IMR-90 (cell line): Measurements from ENCODE around the gene CUX1. TPM values are rescaled to one million over a fixed set of nuclear protein-coding genes. Genes with fewer than 3 reads are reported as not detected.

Source experiments
- ATAC-seq: fragments of 200-7000 bp; cut with Tn5 transposase; 2 replicates; pipeline ENCODE4 v1.9.1; 2020; ENCODE audit warnings: low read depth, mild to moderate bottlenecking, moderate library complexity
- BruUV-seq: library from RNA; stranded (reverse); fragments of 400-500 nt; replicated peaks from 2 replicates; lab custom pipeline; 2021; lab: Mats Ljungman, UMichigan
- CTCF ChIA-PET: fragments of 300-600 bp; formaldehyde crosslinking; extraction: SDS; loops from one replicate; lab custom pipeline; 2021; ENCODE audit warnings: antibody characterized with exemption; lab: Yijun Ruan, JAX
- POLR2A ChIA-PET: fragments of 300-600 bp; sonication (Branson Sonifier 250); formaldehyde crosslinking; loops from one replicate; lab custom pipeline; 2022; ENCODE audit warnings: antibody characterized with exemption; ENCODE audit not compliant: unreplicated experiment; lab: Charles Lee
- DNase-seq: peaks from one replicate; pipeline ENCODE4 v3.0.0; 2013
- H2AFZ ChIP-seq: replicated peaks from 2 replicates; pipeline ENCODE3; 2013; ENCODE audit warnings: low read length, mild to moderate bottlenecking; ENCODE audit not compliant: poor library complexity
- H2AK5ac ChIP-seq: 2 replicates; pipeline ENCODE4 v1.6.1; 2013; ENCODE audit warnings: low read depth, low read length, inconsistent platforms
- H2AK9ac ChIP-seq: replicated peaks from 2 replicates; pipeline ENCODE3; 2013; ENCODE audit warnings: mild to moderate bottlenecking, low read depth, low read length, moderate library complexity; ENCODE audit not compliant: poor library complexity
- H2BK120ac ChIP-seq: 2 replicates; pipeline ENCODE4 v1.6.1; 2013; ENCODE audit warnings: low read depth, low read length, inconsistent platforms
- H2BK15ac ChIP-seq: 3 replicates; pipeline ENCODE4 v1.6.1; 2013; ENCODE audit warnings: low read depth, low read length, inconsistent platforms
- H2BK20ac ChIP-seq: 2 replicates; pipeline ENCODE4 v1.6.1; 2013; ENCODE audit warnings: low read depth, mild to moderate bottlenecking, inconsistent platforms, low read length, moderate library complexity
- H2BK5ac ChIP-seq: 2 replicates; pipeline ENCODE4 v1.6.1; 2013; ENCODE audit warnings: mild to moderate bottlenecking, low read depth, low read length, inconsistent platforms; ENCODE audit not compliant: poor library complexity, severe bottlenecking
- H3K14ac ChIP-seq: replicated peaks from 2 replicates; pipeline ENCODE4 v1.6.1; 2013; ENCODE audit warnings: low read depth, low read length, inconsistent platforms
- H3K18ac ChIP-seq: 2 replicates; pipeline ENCODE4 v1.6.1; 2013; ENCODE audit warnings: low read depth, low read length, control low read depth
- H3K23ac ChIP-seq: 2 replicates; pipeline ENCODE4 v1.6.1; 2013; ENCODE audit warnings: low read depth, low read length, inconsistent platforms
- H3K27ac ChIP-seq: 2 replicates; pipeline ENCODE4 v1.5.1; 2013; ENCODE audit warnings: mild to moderate bottlenecking, control low read depth, low read length; ENCODE audit not compliant: insufficient read depth
- H3K27me3 ChIP-seq: 2 replicates; pipeline ENCODE4 v1.6.1; 2013; ENCODE audit warnings: low read length; ENCODE audit not compliant: control insufficient read depth, insufficient read depth
- H3K36me3 ChIP-seq: 2 replicates; pipeline ENCODE4 v1.6.1; 2013; ENCODE audit warnings: low read length, mixed read lengths; ENCODE audit not compliant: control insufficient read depth, insufficient read depth
- H3K4ac ChIP-seq: 2 replicates; pipeline ENCODE4 v1.6.1; 2013; ENCODE audit warnings: low read depth, low read length, inconsistent platforms
- H3K4me1 ChIP-seq: 2 replicates; pipeline ENCODE4 v1.6.1; 2013; ENCODE audit warnings: low read length, mixed read lengths; ENCODE audit not compliant: control insufficient read depth, insufficient read depth
- H3K4me2 ChIP-seq: 2 replicates; pipeline ENCODE4 v1.6.1; 2013; ENCODE audit warnings: low read depth, mild to moderate bottlenecking, control low read depth, low read length, moderate library complexity
- H3K4me3 ChIP-seq: 2 replicates; pipeline ENCODE4 v1.5.1; 2013; ENCODE audit warnings: low read depth, mild to moderate bottlenecking, control low read depth, low read length, moderate library complexity; ENCODE audit not compliant: insufficient read depth
- H3K56ac ChIP-seq: 2 replicates; pipeline ENCODE4 v1.6.1; 2013; ENCODE audit warnings: low read length, inconsistent platforms; ENCODE audit not compliant: insufficient read depth; ENCODE audit errors: extremely low read depth
- H3K79me1 ChIP-seq, 2 experiments: 2 replicates each; pipeline ENCODE4 v1.6.1; 2013; ENCODE audit warnings: low read length in 2 of 2, inconsistent platforms in 1 of 2, low read depth in 1 of 2
- H3K9ac ChIP-seq: 2 replicates; pipeline ENCODE4 v1.6.1; 2013; ENCODE audit warnings: low read depth, low read length, control low read depth
- H3K9me1 ChIP-seq: 2 replicates; pipeline ENCODE4 v1.6.1; 2013; ENCODE audit warnings: low read length, inconsistent platforms; ENCODE audit not compliant: insufficient read depth
- H3K9me3 ChIP-seq: 2 replicates; pipeline ENCODE4 v1.6.1; 2013; ENCODE audit warnings: low read length; ENCODE audit not compliant: control insufficient read depth, insufficient read depth
- H4K20me1 ChIP-seq: 2 replicates; pipeline ENCODE4 v1.6.1; 2013; ENCODE audit warnings: low read length, inconsistent platforms; ENCODE audit not compliant: insufficient read depth
- H4K5ac ChIP-seq: 2 replicates; pipeline ENCODE4 v1.6.1; 2013; ENCODE audit warnings: mild to moderate bottlenecking, low read depth, low read length, control low read depth
- H4K8ac ChIP-seq, 2 experiments: 2 replicates each; pipeline ENCODE4 v1.6.1; 2013; ENCODE audit warnings: low read depth in 2 of 2, low read length in 2 of 2, control low read depth in 1 of 2, inconsistent platforms in 1 of 2
- H4K91ac ChIP-seq: 2 replicates; pipeline ENCODE4 v1.6.1; 2013; ENCODE audit warnings: low read depth, low read length, inconsistent platforms; ENCODE audit not compliant: insufficient read depth
- BHLHE40 ChIP-seq: fragments of 150-350 bp; IDR thresholded peaks from 2 replicates; pipeline ENCODE4 v1.6.1; 2016; ENCODE audit warnings: mild to moderate bottlenecking, low read depth, low read length
- CEBPB ChIP-seq: IDR thresholded peaks from 2 replicates; pipeline ENCODE4 v1.6.1; 2012; ENCODE audit warnings: low read depth, low read length, improper control_type of control experiment
- CHD1 ChIP-seq: IDR thresholded peaks from 2 replicates; pipeline ENCODE4 v1.6.1; 2012; ENCODE audit warnings: low read depth, low read length, improper control_type of control experiment
- FOS ChIP-seq: fragments of 150-350 bp; IDR thresholded peaks from 2 replicates; pipeline ENCODE4 v1.6.1; 2016; ENCODE audit warnings: low read depth, low read length
- MAFK ChIP-seq: IDR thresholded peaks from 2 replicates; pipeline ENCODE4 v1.6.1; 2012; ENCODE audit warnings: low read depth, low read length, improper control_type of control experiment
- MAZ ChIP-seq: IDR thresholded peaks from 2 replicates; pipeline ENCODE4 v1.6.1; 2012; ENCODE audit warnings: low read depth, mild to moderate bottlenecking, low read length, improper control_type of control experiment, moderate library complexity, borderline replicate concordance
- MXI1 ChIP-seq: IDR thresholded peaks from 2 replicates; pipeline ENCODE4 v1.6.1; 2012; ENCODE audit warnings: low read depth, mild to moderate bottlenecking, low read length, moderate library complexity, borderline replicate concordance
- NFE2L2 ChIP-seq: fragments of 150-350 bp; IDR thresholded peaks from 2 replicates; pipeline ENCODE4 v1.6.1; 2016; ENCODE audit warnings: low read depth, mild to moderate bottlenecking, low read length
- POLR2A ChIP-seq: IDR thresholded peaks from 2 replicates; pipeline ENCODE4 v1.6.1; 2012; ENCODE audit warnings: mild to moderate bottlenecking, low read depth, low read length
- RAD21 ChIP-seq: IDR thresholded peaks from 2 replicates; pipeline ENCODE4 v1.6.1; 2012; ENCODE audit warnings: low read length, improper control_type of control experiment
- RCOR1 ChIP-seq: IDR thresholded peaks from 2 replicates; pipeline ENCODE4 v1.6.1; 2012; ENCODE audit warnings: mild to moderate bottlenecking, low read length, improper control_type of control experiment; ENCODE audit not compliant: insufficient replicate concordance
- RFX5 ChIP-seq: IDR thresholded peaks from 2 replicates; pipeline ENCODE4 v1.8.0; 2012; ENCODE audit warnings: low read depth, mild to moderate bottlenecking, low read length, moderate library complexity
- SMC3 ChIP-seq: fragments of 150-350 bp; IDR thresholded peaks from 2 replicates; pipeline ENCODE4 v1.6.1; 2016; ENCODE audit warnings: low read depth, mild to moderate bottlenecking, antibody characterized with exemption, low read length, moderate library complexity
- WGBS, 2 experiments: methylation state at CpG; one replicate each; pipeline versions ENCODE4 v1.1.5 to v1.1.7; 2013; ENCODE audit warnings: missing lambda C conversion rate in 2 of 2; ENCODE audit not compliant: insufficient read length in 1 of 2; ENCODE audit errors: extremely low coverage in 2 of 2; 5-methylcytosine and 5-hydroxymethylcytosine counted together
- dilution Hi-C: fragments of 300-500 bp; cut with HindIII; formaldehyde crosslinking; loops from one replicate; pipeline ENCODE4 v1.14.3; 2018; ENCODE audit warnings: low sequenced_read_pairs; ENCODE audit not compliant: unreplicated experiment
- in situ Hi-C: fragments of 300-500 bp; cut with MboI; formaldehyde crosslinking; loops from 3 replicates; pipeline ENCODE4 v1.14.3; 2019; ENCODE audit warnings: low sequenced_read_pairs, inconsistent platforms, mixed read lengths
- intact Hi-C: fragments of 100-400 bp; cut with micrococcal nuclease; formaldehyde crosslinking; loops from 2 replicates; pipeline ENCODE4 v1.10.0; 2022
- polyA plus RNA-seq, 3 experiments: library from polyadenylated mRNA; depleted of rRNA; stranded (reverse); fragments of >200 nt; gene quantifications; 2 replicates each; pipeline ENCODE4 v1.2.3, GENCODE V29; 2012; ENCODE audit warnings: low replicate concordance in 1 of 3
- total RNA-seq: library from RNA; depleted of rRNA; stranded (reverse); fragments of >200 nt; gene quantifications from 2 replicates; pipeline ENCODE4 v1.2.3, GENCODE V29; 2012
- TF ChIP-seq, protein P1 (sequence below): fragments of 150-350 bp; IDR thresholded peaks from 2 replicates; pipeline ENCODE4 v1.6.1; 2016; ENCODE audit warnings: low read depth, mild to moderate bottlenecking, low read length, moderate library complexity, borderline replicate concordance
- TF ChIP-seq, protein P2 (sequence below): conservative IDR thresholded peaks from 2 replicates; pipeline ENCODE4 v1.5.1; 2012; ENCODE audit warnings: mild to moderate bottlenecking, low read depth, low read length, improper control_type of control experiment
- TF ChIP-seq, protein P3 (sequence below): fragments of 150-350 bp; IDR thresholded peaks from 2 replicates; pipeline ENCODE4 v1.6.1; 2017; ENCODE audit warnings: mild to moderate bottlenecking, antibody characterized with exemption, low read length, low read depth

CUX1 gene
- total and polyA plus RNA-seq, 2 of the 4 experiments (the other 2 are of a cell fraction): 19.7 to 46.4 TPM

GRCh38 chr7:102019461-102019860 is 202.0 kb downstream of the CUX1 start:
- Histone ChIP-seq H2BK20ac (no peak overlapping the region), H2BK120ac (no peak overlapping the region), H4K5ac (no peak overlapping the region), H2AK5ac (no peak overlapping the region), H3K18ac (no peak overlapping the region), H2AK9ac (no peak overlapping the region), H3K4ac (no peak overlapping the region), H3K56ac (no peak overlapping the region), H4K8ac (no peak overlapping the region), H3K4me2 (no peak overlapping the region), H3K4me1 (peaks cover 5% of the 10 kb centered on the region), H3K9me3 (no peaks in the 10 kb centered on the region), H2BK5ac (no peak overlapping the region), H2AFZ (no peak overlapping the region), H3K79me1 (peaks cover 39 to 65% of the 10 kb centered on the region in 2 experiments), H4K20me1 (peaks cover 5% of the 10 kb centered on the region; the same call in 1 of the 2 replicates), H3K9me1 (peaks cover 15% of the 10 kb centered on the region; the same call in 1 of the 2 replicates), H3K9ac (no peak overlapping the region), H3K14ac (no peak overlapping the region), H3K27me3 (no peaks in the 10 kb centered on the region), H3K23ac (no peak overlapping the region), H2BK15ac (no peak overlapping the region), H4K91ac (no peak overlapping the region), H3K4me3 (no peak overlapping the region), H3K36me3 (peaks cover 3% of the 10 kb centered on the region; the same call in 1 of the 2 replicates), H3K27ac (no peak overlapping the region)
- no peak for DNase-seq
- in situ Hi-C loops: no loop called here
- dilution Hi-C loops: no loop called here
- intact Hi-C loops: no loop called here
- 80% methylated on average over 1 of the region's 7 CpGs; no CpG with 5 or more reads in 1 of the 2 experiments for WGBS, 2 experiments
- no TSS peak for BruUV-seq
- ATAC-seq: no peak
- ChIA-PET POLR2A (no interaction called here), CTCF (no interaction called here)
- TF ChIP-seq, protein P1, sequence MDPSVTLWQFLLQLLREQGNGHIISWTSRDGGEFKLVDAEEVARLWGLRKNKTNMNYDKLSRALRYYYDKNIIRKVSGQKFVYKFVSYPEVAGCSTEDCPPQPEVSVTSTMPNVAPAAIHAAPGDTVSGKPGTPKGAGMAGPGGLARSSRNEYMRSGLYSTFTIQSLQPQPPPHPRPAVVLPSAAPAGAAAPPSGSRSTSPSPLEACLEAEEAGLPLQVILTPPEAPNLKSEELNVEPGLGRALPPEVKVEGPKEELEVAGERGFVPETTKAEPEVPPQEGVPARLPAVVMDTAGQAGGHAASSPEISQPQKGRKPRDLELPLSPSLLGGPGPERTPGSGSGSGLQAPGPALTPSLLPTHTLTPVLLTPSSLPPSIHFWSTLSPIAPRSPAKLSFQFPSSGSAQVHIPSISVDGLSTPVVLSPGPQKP: no peak
- no peak for TF ChIP-seq MAFK
- TF ChIP-seq MXI1: no peak
- TF ChIP-seq FOS: no peak
- no peak for TF ChIP-seq SMC3
- no peak for TF ChIP-seq CEBPB
- no peak for TF ChIP-seq MAZ
- no peak for TF ChIP-seq POLR2A
- no peak for TF ChIP-seq RFX5
- no peak for TF ChIP-seq RAD21
- TF ChIP-seq BHLHE40: no peak
- no peak for TF ChIP-seq NFE2L2
- TF ChIP-seq, protein P2, sequence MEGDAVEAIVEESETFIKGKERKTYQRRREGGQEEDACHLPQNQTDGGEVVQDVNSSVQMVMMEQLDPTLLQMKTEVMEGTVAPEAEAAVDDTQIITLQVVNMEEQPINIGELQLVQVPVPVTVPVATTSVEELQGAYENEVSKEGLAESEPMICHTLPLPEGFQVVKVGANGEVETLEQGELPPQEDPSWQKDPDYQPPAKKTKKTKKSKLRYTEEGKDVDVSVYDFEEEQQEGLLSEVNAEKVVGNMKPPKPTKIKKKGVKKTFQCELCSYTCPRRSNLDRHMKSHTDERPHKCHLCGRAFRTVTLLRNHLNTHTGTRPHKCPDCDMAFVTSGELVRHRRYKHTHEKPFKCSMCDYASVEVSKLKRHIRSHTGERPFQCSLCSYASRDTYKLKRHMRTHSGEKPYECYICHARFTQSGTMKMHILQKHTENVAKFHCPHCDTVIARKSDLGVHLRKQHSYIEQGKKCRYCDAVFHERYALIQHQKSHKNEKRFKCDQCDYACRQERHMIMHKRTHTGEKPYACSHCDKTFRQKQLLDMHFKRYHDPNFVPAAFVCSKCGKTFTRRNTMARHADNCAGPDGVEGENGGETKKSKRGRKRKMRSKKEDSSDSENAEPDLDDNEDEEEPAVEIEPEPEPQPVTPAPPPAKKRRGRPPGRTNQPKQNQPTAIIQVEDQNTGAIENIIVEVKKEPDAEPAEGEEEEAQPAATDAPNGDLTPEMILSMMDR: no peak
- no peak for TF ChIP-seq RCOR1
- no peak for TF ChIP-seq CHD1
- TF ChIP-seq, protein P3, sequence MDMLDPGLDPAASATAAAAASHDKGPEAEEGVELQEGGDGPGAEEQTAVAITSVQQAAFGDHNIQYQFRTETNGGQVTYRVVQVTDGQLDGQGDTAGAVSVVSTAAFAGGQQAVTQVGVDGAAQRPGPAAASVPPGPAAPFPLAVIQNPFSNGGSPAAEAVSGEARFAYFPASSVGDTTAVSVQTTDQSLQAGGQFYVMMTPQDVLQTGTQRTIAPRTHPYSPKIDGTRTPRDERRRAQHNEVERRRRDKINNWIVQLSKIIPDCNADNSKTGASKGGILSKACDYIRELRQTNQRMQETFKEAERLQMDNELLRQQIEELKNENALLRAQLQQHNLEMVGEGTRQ: no peak
